ENCODE measurements around the gene TMEM184A. TPM values are rescaled to one million over a fixed set of nuclear protein-coding genes. Genes with fewer than 3 reads are reported as not detected.

TMEM184A gene
- total RNA-seq, 4 donors from 2014 or later, result 0.23 to 0.42 TPM; not detected in 2

DNA sequence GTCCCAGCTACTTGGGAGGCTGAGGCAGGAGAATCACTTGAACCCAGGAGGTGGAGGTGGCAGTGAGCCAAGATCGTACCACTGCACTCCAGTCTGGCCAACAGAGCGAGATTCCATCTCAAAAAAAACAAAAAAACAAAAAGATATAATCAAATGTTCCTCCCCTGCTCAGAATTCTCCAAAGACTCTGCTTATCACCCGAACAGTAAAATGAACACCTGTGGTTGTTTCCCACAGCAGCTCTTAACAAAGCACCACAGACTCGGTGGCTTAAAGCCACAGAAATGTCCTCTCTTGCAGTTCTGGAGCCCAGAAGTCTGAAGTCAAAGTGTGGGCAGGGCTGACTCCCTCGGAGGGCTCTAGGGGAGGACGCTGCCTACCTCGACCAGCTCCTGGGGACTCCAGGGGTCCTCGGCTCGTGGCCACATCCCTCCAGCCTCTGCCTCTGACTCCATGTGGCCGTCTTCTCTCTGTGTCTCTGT is 47.7 kb downstream of the TMEM184A start:
- 71% methylated on average over 10 of the region's 10 CpGs for WGBS

DNA sequence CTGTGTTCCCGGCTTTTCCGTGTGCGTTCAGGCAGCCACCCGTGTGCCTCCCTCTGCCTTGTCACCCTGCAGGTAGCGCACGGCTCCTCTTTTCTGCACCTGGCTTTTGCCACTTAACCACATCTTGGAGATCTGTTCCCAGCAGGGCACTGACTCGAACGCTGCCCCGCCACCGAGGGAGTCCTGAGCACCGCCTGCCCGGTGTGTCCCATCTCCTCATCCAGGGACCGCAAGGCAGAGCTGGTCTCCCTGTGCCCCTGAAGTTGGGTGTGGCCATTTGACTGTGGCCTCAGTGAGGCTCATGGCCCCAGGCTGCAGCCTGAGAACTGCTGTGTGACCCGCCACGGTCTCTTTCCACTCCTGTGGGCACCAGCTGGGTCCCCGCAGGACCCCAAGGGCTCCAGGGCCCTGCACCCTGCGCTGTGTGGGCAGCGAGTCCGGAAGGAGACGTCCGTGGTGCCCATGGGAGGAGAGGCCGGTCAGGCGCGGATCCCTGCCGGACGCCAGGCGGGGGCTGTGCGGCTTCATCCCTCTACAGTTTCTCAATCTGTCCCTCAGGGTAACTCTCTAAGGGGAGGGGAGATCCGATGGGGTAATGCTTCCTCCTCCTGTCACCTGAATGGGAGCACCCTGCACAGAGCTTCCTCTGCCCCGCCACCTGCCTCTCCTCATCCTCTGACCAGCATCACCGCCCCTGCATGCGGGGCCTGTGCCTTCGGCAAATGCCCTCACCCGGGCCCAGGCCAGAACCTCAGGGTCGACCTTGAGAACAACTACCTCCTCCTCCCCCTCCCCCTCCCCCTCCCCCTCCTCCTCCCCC is 50.1 kb downstream of the TMEM184A start:
- TF ChIP-seq POLR2A (IDR thresholded peaks at IDR 0.05; ENCODE audit: low read depth), result no peak
- TF ChIP-seq POLR2AphosphoS5 (IDR thresholded peaks at IDR 0.05), result no peak
- TF ChIP-seq, protein P1, sequence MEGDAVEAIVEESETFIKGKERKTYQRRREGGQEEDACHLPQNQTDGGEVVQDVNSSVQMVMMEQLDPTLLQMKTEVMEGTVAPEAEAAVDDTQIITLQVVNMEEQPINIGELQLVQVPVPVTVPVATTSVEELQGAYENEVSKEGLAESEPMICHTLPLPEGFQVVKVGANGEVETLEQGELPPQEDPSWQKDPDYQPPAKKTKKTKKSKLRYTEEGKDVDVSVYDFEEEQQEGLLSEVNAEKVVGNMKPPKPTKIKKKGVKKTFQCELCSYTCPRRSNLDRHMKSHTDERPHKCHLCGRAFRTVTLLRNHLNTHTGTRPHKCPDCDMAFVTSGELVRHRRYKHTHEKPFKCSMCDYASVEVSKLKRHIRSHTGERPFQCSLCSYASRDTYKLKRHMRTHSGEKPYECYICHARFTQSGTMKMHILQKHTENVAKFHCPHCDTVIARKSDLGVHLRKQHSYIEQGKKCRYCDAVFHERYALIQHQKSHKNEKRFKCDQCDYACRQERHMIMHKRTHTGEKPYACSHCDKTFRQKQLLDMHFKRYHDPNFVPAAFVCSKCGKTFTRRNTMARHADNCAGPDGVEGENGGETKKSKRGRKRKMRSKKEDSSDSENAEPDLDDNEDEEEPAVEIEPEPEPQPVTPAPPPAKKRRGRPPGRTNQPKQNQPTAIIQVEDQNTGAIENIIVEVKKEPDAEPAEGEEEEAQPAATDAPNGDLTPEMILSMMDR (IDR thresholded peaks at IDR 0.05), result no peak
- TF ChIP-seq EP300 (IDR thresholded peaks at IDR 0.05), result no peak
- intact Hi-C loops (cut with DNase I), result no loop called here
- peaks cover 20 to 41% (median 39%) of the 10 kb centered on the region in 4 donors for H3K4me1 ChIP-seq
- H3K4me3 ChIP-seq, result no peak overlapping the region
- DNase-seq (ENCODE audit: extremely low spot score), result no peak
- no peak overlapping the region for H3K27ac ChIP-seq (replicated peaks in 1 of 4)
- WGBS, result 64% methylated on average over 17 of the region's 35 CpGs
- no peaks in the 10 kb centered on the region for H3K27me3 ChIP-seq
- no peaks in the 10 kb centered on the region for H3K9me3 ChIP-seq
- H3K36me3 ChIP-seq, result peaks cover 5 to 21% (median 20%) of the 10 kb centered on the region in 4 donors

More for the DNA sequence above, 47.7 kb downstream of the TMEM184A start:
- peaks cover 13 to 22% (median 21%) of the 10 kb centered on the region in 4 donors for H3K4me1 ChIP-seq
- H3K27me3 ChIP-seq, result peaks cover 0 to 7% (median 0%) of the 10 kb centered on the region in 4 donors
- no peaks in the 10 kb centered on the region for H3K36me3 ChIP-seq
- DNase-seq (ENCODE audit: extremely low spot score), result no peak
- no peaks in the 10 kb centered on the region for H3K9me3 ChIP-seq
- no peak overlapping the region for H3K4me3 ChIP-seq
- intact Hi-C loops (cut with DNase I), result no loop called here
- no peak overlapping the region for H3K27ac ChIP-seq (replicated peaks in 1 of 4)
- TF ChIP-seq POLR2A (IDR thresholded peaks at IDR 0.05; ENCODE audit: low read depth), result no peak
- TF ChIP-seq, protein P1 (IDR thresholded peaks at IDR 0.05), result no peak
- TF ChIP-seq POLR2AphosphoS5 (IDR thresholded peaks at IDR 0.05), result no peak
- TF ChIP-seq EP300 (IDR thresholded peaks at IDR 0.05), result no peak

DNA sequence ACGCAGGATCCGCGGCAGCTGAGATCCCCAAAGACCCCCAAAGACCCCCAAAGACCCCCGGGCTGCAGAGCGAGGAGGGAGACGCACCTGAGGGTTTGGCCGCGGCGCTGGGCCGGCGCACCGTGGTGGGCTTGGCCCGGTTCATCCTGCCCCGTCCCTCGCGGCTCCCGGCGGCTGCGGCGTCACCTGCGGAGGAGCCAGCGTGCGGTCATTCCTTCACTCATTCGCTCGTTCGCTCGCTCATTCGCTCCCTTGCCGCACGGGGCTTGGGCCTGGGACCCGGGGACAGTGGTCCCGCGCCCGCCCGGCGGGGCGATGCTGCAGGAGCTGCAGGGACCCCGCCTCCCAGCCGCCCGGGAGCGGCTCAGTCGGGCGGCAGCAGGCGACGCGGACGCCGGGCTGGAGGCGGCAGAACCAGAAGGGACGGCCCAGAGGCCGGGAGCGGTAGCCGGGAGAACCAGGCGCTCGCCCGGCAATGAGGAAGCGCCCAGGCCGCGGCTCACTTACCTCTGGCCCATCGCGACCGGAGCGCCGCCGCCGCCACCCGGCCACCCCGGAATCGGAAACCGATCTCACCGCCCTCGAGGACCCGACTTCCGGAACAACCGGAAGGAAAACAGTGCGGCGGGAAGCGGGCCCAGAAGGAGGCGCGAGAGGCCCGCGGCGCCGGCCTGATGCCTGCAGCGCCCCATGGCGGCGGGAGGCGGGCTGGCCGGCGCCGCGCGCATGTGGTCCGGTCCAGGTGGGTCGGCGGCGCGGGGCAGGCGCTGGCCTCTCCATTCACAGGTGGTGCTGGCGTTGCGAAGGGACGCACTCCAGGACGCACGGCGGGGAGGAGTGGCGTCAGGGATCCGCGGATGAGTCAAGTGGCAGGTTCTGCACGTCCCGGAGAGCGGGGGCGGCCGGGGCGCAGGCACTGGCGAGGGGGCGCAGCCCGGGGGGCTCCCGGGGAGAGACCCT is 51.9 kb downstream of the TMEM184A start, which contains the start of gene INTS1:
Gene INTS1, minus strand, starts transcription at position 574 of the 960 bp plus-strand sequence. Its CDS starts 429 bp downstream, at position 145.
- intact Hi-C loops (cut with DNase I), result loop anchor here (5.0 kb wide), 1 partner anchor 68 kb away; the partner anchor contains the start of gene PSMG3
- Histone ChIP-seq H3K27ac (replicated peaks in 1 of 4) (peak within 1 kb of the TSS; percentile 71 to 82 (median 74)), H3K36me3 (peaks cover 17 to 40% (median 38%) of the 10 kb centered on the region in 4 donors), H3K9me3 (no peaks in the 10 kb centered on the region), H3K27me3 (no peaks in the 10 kb centered on the region), H3K4me3 (peak within 1 kb of the TSS; percentile 95 to 100 (median 98)), H3K4me1 (peaks cover 20 to 41% (median 39%) of the 10 kb centered on the region in 4 donors)
- 1% methylated on average over 38 of the region's 118 CpGs for WGBS
- TF ChIP-seq POLR2A (IDR thresholded peaks at IDR 0.05; ENCODE audit: low read depth) (no peak), EP300 (IDR thresholded peaks at IDR 0.05) (no peak), POLR2AphosphoS5 (IDR thresholded peaks at IDR 0.05) (peak; percentile 84 to 97)
- TF ChIP-seq, protein P1 (IDR thresholded peaks at IDR 0.05), result peak; percentile 98 to 99 (median 98)
- DNase-seq (ENCODE audit: extremely low spot score), result peak; percentile 97

DNA sequence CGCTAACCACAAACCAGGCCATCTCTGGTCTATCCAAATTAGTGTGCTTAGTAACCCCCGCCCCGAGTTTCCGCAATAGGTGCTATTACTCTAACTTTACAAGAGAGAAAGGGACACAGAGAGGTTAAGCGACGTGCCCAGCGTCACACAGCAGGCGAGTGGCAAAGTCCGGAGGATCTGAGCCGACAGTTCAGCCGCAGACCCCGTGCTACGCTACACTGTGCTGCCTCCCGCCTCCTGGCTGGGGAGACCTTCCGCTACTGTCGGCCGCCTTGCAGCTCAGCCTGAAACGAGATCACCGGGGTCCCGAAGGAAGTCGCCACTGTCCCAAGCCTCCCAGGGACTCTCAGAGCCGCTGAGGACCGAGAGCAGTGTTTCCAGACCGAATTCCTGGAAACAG is 52.6 kb downstream of the TMEM184A start:
- Histone ChIP-seq H3K9me3 (no peaks in the 10 kb centered on the region), H3K4me1 (peaks cover 20 to 41% (median 39%) of the 10 kb centered on the region in 4 donors), H3K36me3 (peaks cover 24 to 47% (median 45%) of the 10 kb centered on the region in 4 donors), H3K4me3 (peak overlapping the region; percentile 95 to 100 (median 98)), H3K27me3 (no peaks in the 10 kb centered on the region), H3K27ac (replicated peaks in 1 of 4) (peak overlapping the region in 2 of 4 donors; percentile 71 to 78)
- WGBS, result 26% methylated on average over 23 of the region's 24 CpGs
- intact Hi-C loops (cut with DNase I), result loop anchor here (5.0 kb wide), 1 partner anchor 69 kb away; the partner anchor contains the start of gene PSMG3
- no peak for TF ChIP-seq POLR2AphosphoS5 (IDR thresholded peaks at IDR 0.05)
- TF ChIP-seq POLR2A (IDR thresholded peaks at IDR 0.05; ENCODE audit: low read depth), result no peak
- no peak for TF ChIP-seq EP300 (IDR thresholded peaks at IDR 0.05)
- TF ChIP-seq, protein P1 (IDR thresholded peaks at IDR 0.05), result no peak
- DNase-seq (ENCODE audit: extremely low spot score), result no peak

Data from esophagus muscularis mucosa (tissue), 4 donors.